Gastrocnemius medialis (tissue), 4 donors: ENCODE measurements around the gene NKIRAS2. TPM values are rescaled to one million over a fixed set of nuclear protein-coding genes. Genes with fewer than 3 reads are reported as not detected.

Experiments
- ATAC-seq, 2 donors: fragments of 150-250 bp; one replicate each; pipeline ENCODE4 v1.9.1; 2016
- DNase-seq, 2 donors: peaks; one replicate each; pipeline ENCODE4 v3.0.0-alpha.2; 2019
- H3K27ac ChIP-seq, 4 donors: fragments of 200-600 bp; sonication (generic); 1 replicate in 1 of 4; 2 replicates in 3 of 4; pipeline ENCODE4 v1.5.1; 2016 to 2018; ENCODE audit warnings: mild to moderate bottlenecking in 2 of 4, moderate library complexity in 1 of 4
- H3K27me3 ChIP-seq, 3 donors: fragments of 200-600 bp; sonication (generic) in 2 of 3; 1 replicate in 1 of 3; 2 replicates in 2 of 3; pipeline versions ENCODE4 v1.5.1 to v1.6.0; 2016 to 2019; ENCODE audit warnings: mild to moderate bottlenecking in 1 of 3, moderate library complexity in 1 of 3
- H3K36me3 ChIP-seq, 2 donors: fragments of 200-600 bp; sonication (generic) in 1 of 2; one replicate each; pipeline ENCODE4 v1.5.1; 2017 to 2018
- H3K4me1 ChIP-seq, 2 donors: fragments of 200-600 bp; sonication (generic) in 1 of 2; one replicate each; pipeline ENCODE4 v1.5.1; 2016 to 2017; ENCODE audit warnings: mild to moderate bottlenecking in 2 of 2
- H3K4me3 ChIP-seq, 4 donors: fragments of 200-600 bp; sonication (generic) in 3 of 4; 1 replicate in 1 of 4; 2 replicates in 3 of 4; pipeline ENCODE4 v1.5.1; 2016 to 2019; ENCODE audit warnings: mild to moderate bottlenecking in 2 of 4
- H3K9me3 ChIP-seq, 3 donors: fragments of 200-600 bp; sonication (generic) in 2 of 3; 1 replicate in 1 of 3; 2 replicates in 2 of 3; pipeline ENCODE4 v1.5.1; 2016 to 2019
- CTCF ChIP-seq, 5 experiments: fragments of 450-650 bp in 3 of 5; fragments of 200-600 bp in 2 of 5; sonication (generic) in 2 of 5; IDR thresholded peaks in 4 of 5; conservative IDR thresholded peaks in 1 of 5; 1 replicate in 4 of 5; 2 replicates in 1 of 5; pipeline ENCODE4 v1.5.1; 2016 to 2019; ENCODE audit warnings: antibody characterized with exemption in 5 of 5, mild to moderate bottlenecking in 3 of 5, moderate library complexity in 3 of 5
- POLR2A ChIP-seq, 2 donors: fragments of 450-650 bp; IDR thresholded peaks; one replicate each; pipeline ENCODE4 v1.6.1; 2017; ENCODE audit warnings: antibody characterized with exemption in 2 of 2, mild to moderate bottlenecking in 2 of 2, moderate library complexity in 2 of 2
- in situ Hi-C, 4 donors: fragments of 200-750 bp; cut with MboI; loops; one replicate each; pipeline versions ENCODE4 v1.15.0 to v1.8.0; 2017; ENCODE audit warnings: low sequenced_read_pairs in 4 of 4
- intact Hi-C: fragments of 100-400 bp; cut with DNase I; formaldehyde crosslinking; loops from one replicate; pipeline ENCODE4 v1.15.1; 2023; ENCODE audit warnings: low total_unique reads
- total RNA-seq, 4 donors: library from RNA; depleted of rRNA; stranded (reverse); fragments of >200 nt; gene quantifications; one replicate each; pipeline versions ENCODE4 v1.1.0 to v1.2.3, GENCODE V29; 2016

The NKIRAS2 gene
- total RNA-seq, 4 donors from 2014 or later, result 48.8 to 77.0 (median 63.4) TPM

- no peak for ATAC-seq
- no peak for DNase-seq
- no peak for TF ChIP-seq POLR2A (IDR thresholded peaks at IDR 0.05)
- TF ChIP-seq CTCF (IDR thresholded peaks at IDR 0.05 in 4 of 5, conservative IDR thresholded peaks at IDR 0.05 in 1 of 5), result no peak
- Histone ChIP-seq H3K9me3 (no peaks in the 10 kb centered on the region), H3K36me3 (no peaks in the 10 kb centered on the region), H3K4me3 (no peak overlapping the region), H3K4me1 (peaks cover 0 to 3% of the 10 kb centered on the region in 2 donors), H3K27me3 (peaks cover 0 to 4% (median 0%) of the 10 kb centered on the region in 3 donors), H3K27ac (no peak overlapping the region)
- intact Hi-C loops, result loop anchor here (2.0 kb wide), 1 partner anchor 27 kb away; no protein-coding TSS in a partner anchor
- in situ Hi-C loops, result no loop called here
Measured at GRCh38 chr17:42051645-42052044, 31.8 kb downstream of the NKIRAS2 start.

- H3K4me1 ChIP-seq, result peaks cover 0 to 3% of the 10 kb centered on the region in 2 donors
- DNase-seq (no peak), ATAC-seq (no peak)
- H3K9me3 ChIP-seq, result no peaks in the 10 kb centered on the region
- H3K36me3 ChIP-seq, result no peaks in the 10 kb centered on the region
- no peak for TF ChIP-seq POLR2A (IDR thresholded peaks at IDR 0.05)
- TF ChIP-seq CTCF (IDR thresholded peaks at IDR 0.05 in 4 of 5, conservative IDR thresholded peaks at IDR 0.05 in 1 of 5), result no peak
- no peak overlapping the region for H3K4me3 ChIP-seq
- no peak overlapping the region for H3K27ac ChIP-seq
- peaks cover 0 to 4% (median 0%) of the 10 kb centered on the region in 3 donors for H3K27me3 ChIP-seq
- in situ Hi-C loops (no loop called here), intact Hi-C loops (no loop called here)
Measured at GRCh38 chr17:42052346-42052877, 32.5 kb downstream of the NKIRAS2 start.

GRCh38 chr17:42053731-42054500, 34.0 kb downstream of the NKIRAS2 start:
- H3K27ac ChIP-seq, result no peak overlapping the region
- ATAC-seq (no peak), DNase-seq (no peak)
- H3K36me3 ChIP-seq, result no peaks in the 10 kb centered on the region
- H3K27me3 ChIP-seq, result peaks cover 0 to 4% (median 0%) of the 10 kb centered on the region in 3 donors
- intact Hi-C loops, result no loop called here
- no peak overlapping the region for H3K4me3 ChIP-seq
- TF ChIP-seq POLR2A (IDR thresholded peaks at IDR 0.05), result no peak
- no peak for TF ChIP-seq CTCF (IDR thresholded peaks at IDR 0.05 in 4 of 5, conservative IDR thresholded peaks at IDR 0.05 in 1 of 5)
- peaks cover 0 to 3% of the 10 kb centered on the region in 2 donors for H3K4me1 ChIP-seq
- no peaks in the 10 kb centered on the region for H3K9me3 ChIP-seq
- in situ Hi-C loops, result no loop called here

GRCh38 chr17:42055027-42055426, 35.1 kb downstream of the NKIRAS2 start:
- Histone ChIP-seq H3K4me1 (peaks cover 0 to 3% of the 10 kb centered on the region in 2 donors), H3K36me3 (no peaks in the 10 kb centered on the region), H3K27me3 (peaks cover 0 to 4% (median 0%) of the 10 kb centered on the region in 3 donors), H3K4me3 (no peak overlapping the region), H3K27ac (no peak overlapping the region), H3K9me3 (no peaks in the 10 kb centered on the region)
- intact Hi-C loops (no loop called here), in situ Hi-C loops (no loop called here)
- no peak for ATAC-seq
- TF ChIP-seq POLR2A (IDR thresholded peaks at IDR 0.05), result no peak
- no peak for TF ChIP-seq CTCF (IDR thresholded peaks at IDR 0.05 in 4 of 5, conservative IDR thresholded peaks at IDR 0.05 in 1 of 5)
- no peak for DNase-seq
